CD14-positive monocyte (primary cell): ENCODE measurements around the gene SPEM2. TPM values are rescaled to one million over a fixed set of nuclear protein-coding genes. Genes with fewer than 3 reads are reported as not detected.

Experiments used
- DNase-seq, 3 donors: peaks; one replicate each; pipeline ENCODE4 v3.0.0-alpha.2; 2011 to 2022
- H2AFZ ChIP-seq: 2 replicates; pipeline ENCODE4 v1.6.0; 2012; ENCODE audit warnings: mild to moderate bottlenecking, low read depth, low read length, inconsistent platforms; ENCODE audit not compliant: insufficient read depth, poor library complexity, severe bottlenecking
- H3K27ac ChIP-seq, 2 donors: 1 replicate in 1 of 2; 2 replicates in 1 of 2; pipeline ENCODE4 v1.5.1; 2012 to 2013; ENCODE audit warnings: low read length in 2 of 2, control low read depth in 1 of 2, inconsistent platforms in 1 of 2, low read depth in 1 of 2, mild to moderate bottlenecking in 1 of 2
- H3K27me3 ChIP-seq, 2 donors: one replicate each; pipeline versions ENCODE4 v1.6.0 to v1.6.1; 2011 to 2013; ENCODE audit warnings: low read length in 2 of 2; ENCODE audit not compliant: control insufficient read depth in 2 of 2, insufficient read depth in 2 of 2
- H3K36me3 ChIP-seq, 2 donors: replicated peaks in 1 of 2; 1 replicate in 1 of 2; 2 replicates in 1 of 2; pipeline versions ENCODE4 v1.5.1 to v1.6.1; 2012 to 2013; ENCODE audit warnings: low read length in 2 of 2, control low read depth in 1 of 2, inconsistent platforms in 1 of 2, mild to moderate bottlenecking in 1 of 2; ENCODE audit not compliant: insufficient read depth in 2 of 2, control insufficient read depth in 1 of 2
- H3K4me1 ChIP-seq, 2 donors: 1 replicate in 1 of 2; 2 replicates in 1 of 2; pipeline versions ENCODE4 v1.5.1 to v1.6.1; 2012 to 2013; ENCODE audit warnings: low read length in 2 of 2, control low read depth in 1 of 2, inconsistent platforms in 1 of 2, mild to moderate bottlenecking in 1 of 2, moderate library complexity in 1 of 2; ENCODE audit not compliant: insufficient read depth in 2 of 2, control insufficient read depth in 1 of 2
- H3K4me2 ChIP-seq: replicated peaks from 2 replicates; pipeline ENCODE3; 2012; ENCODE audit warnings: low read length, moderate library complexity, mild to moderate bottlenecking; ENCODE audit not compliant: poor library complexity, severe bottlenecking; ENCODE audit errors: extremely low read depth
- H3K4me3 ChIP-seq, 3 experiments: fragments of 200-600 bp in 1 of 3; sonication (generic) in 1 of 3; replicated peaks in 1 of 3; 1 replicate in 2 of 3; 2 replicates in 1 of 3; pipeline ENCODE4 v1.5.1; 2011 to 2013; ENCODE audit warnings: low read length in 3 of 3, mild to moderate bottlenecking in 3 of 3, control low read depth in 2 of 3, low read depth in 2 of 3, inconsistent platforms in 1 of 3, moderate library complexity in 1 of 3
- H3K79me2 ChIP-seq: 2 replicates; pipeline ENCODE4 v1.6.0; 2012; ENCODE audit warnings: mild to moderate bottlenecking, control low read depth, inconsistent platforms, low read length, moderate library complexity; ENCODE audit not compliant: insufficient read depth
- H3K9ac ChIP-seq: 2 replicates; pipeline ENCODE4 v1.6.0; 2017; ENCODE audit warnings: low read length, mild to moderate bottlenecking; ENCODE audit not compliant: insufficient read depth, poor library complexity, severe bottlenecking
- H3K9me3 ChIP-seq, 2 donors: replicated peaks in 1 of 2; 1 replicate in 1 of 2; 2 replicates in 1 of 2; pipeline versions ENCODE4 v1.5.1 to v1.6.1; 2012 to 2013; ENCODE audit warnings: low read length in 2 of 2, control low read depth in 1 of 2; ENCODE audit not compliant: control insufficient read depth in 1 of 2, insufficient read depth in 1 of 2
- H4K20me1 ChIP-seq: 2 replicates; pipeline ENCODE4 v1.6.0; 2012; ENCODE audit warnings: mild to moderate bottlenecking, low read length, control low read depth, moderate library complexity; ENCODE audit not compliant: insufficient read depth
- H3K27ac Mint-ChIP-seq, 7 donors: one replicate each; pipeline ENCODE4 v1.8.0; 2020; ENCODE audit warnings: mild to moderate bottlenecking in 7 of 7, mixed read lengths in 7 of 7, moderate library complexity in 6 of 7, inconsistent platforms in 2 of 7
- H3K27me3 Mint-ChIP-seq, 3 donors: one replicate each; pipeline ENCODE4 v1.8.0; 2021 to 2022; ENCODE audit warnings: low read depth in 3 of 3, mild to moderate bottlenecking in 3 of 3, mixed read lengths in 3 of 3, moderate library complexity in 3 of 3, inconsistent platforms in 1 of 3
- H3K36me3 Mint-ChIP-seq, 2 donors: one replicate each; pipeline ENCODE4 v1.8.0; 2020; ENCODE audit warnings: mixed read lengths in 2 of 2, inconsistent platforms in 1 of 2, mild to moderate bottlenecking in 1 of 2
- H3K4me1 Mint-ChIP-seq: one replicate; pipeline ENCODE4 v1.8.0; 2020; ENCODE audit warnings: mild to moderate bottlenecking, mixed read lengths
- H3K4me3 Mint-ChIP-seq, 2 donors: one replicate each; pipeline ENCODE4 v1.8.0; 2020; ENCODE audit warnings: mild to moderate bottlenecking in 2 of 2, mixed read lengths in 2 of 2, moderate library complexity in 1 of 2
- H3K9me3 Mint-ChIP-seq, 7 donors: one replicate each; pipeline ENCODE4 v1.8.0; 2020 to 2022; ENCODE audit warnings: mixed read lengths in 7 of 7, mild to moderate bottlenecking in 6 of 7, moderate library complexity in 6 of 7, inconsistent platforms in 2 of 7
- CTCF ChIP-seq: fragments of 200-600 bp; IDR thresholded peaks from one replicate; pipeline ENCODE4 v1.8.0; 2022; ENCODE audit warnings: antibody characterized with exemption, mild to moderate bottlenecking
- WGBS: methylation state at CpG from one replicate; pipeline ENCODE4 v1.1.5; 2013; ENCODE audit warnings: missing lambda C conversion rate; ENCODE audit not compliant: insufficient coverage; 5-methylcytosine and 5-hydroxymethylcytosine counted together
- intact Hi-C, 2 donors: fragments of 100-400 bp; cut with micrococcal nuclease; formaldehyde crosslinking; loops; one replicate each; pipeline versions ENCODE4 v1.15.0 to v1.15.1; 2023
- polyA plus RNA-seq, 3 donors: library from polyadenylated mRNA; depleted of rRNA in 1 of 3; unstranded in 2 of 3; stranded (reverse) in 1 of 3; fragments of 300-500 nt in 2 of 3; fragments of >200 nt in 1 of 3; fragmentation: Illumina TruSeq in 2 of 3; gene quantifications; 1 replicate in 2 of 3; 2 replicates in 1 of 3; pipeline ENCODE4 v1.2.3, GENCODE V29; 2012 to 2021

Gene SPEM2
- polyA plus RNA-seq, 3 donors: not detected

- Mint-ChIP-seq H3K27me3 (peaks cover 56 to 62% (median 61%) of the 10 kb centered on the region in 3 donors), H3K4me3 (peak overlapping the region in 1 of 2 donors; percentile 17), H3K9me3 (peaks cover 0 to 13% (median 4%) of the 10 kb centered on the region in 7 donors), H3K36me3 (peaks cover 8 to 10% of the 10 kb centered on the region in 2 donors), H3K27ac (no peak overlapping the region), H3K4me1 (peaks cover 19% of the 10 kb centered on the region)
- Histone ChIP-seq H3K36me3 (no peaks in the 10 kb centered on the region), H4K20me1 (no peaks in the 10 kb centered on the region), H3K27ac (no peak overlapping the region), H3K27me3 (peaks cover 31 to 51% of the 10 kb centered on the region in 2 donors), H2AFZ (no peak overlapping the region), H3K4me3 (no peak overlapping the region), H3K4me2 (no peak overlapping the region), H3K4me1 (peaks cover 15 to 17% of the 10 kb centered on the region in 2 donors), H3K79me2 (no peaks in the 10 kb centered on the region), H3K9ac (no peak overlapping the region), H3K9me3 (peaks cover 0 to 3% of the 10 kb centered on the region in 2 donors)
- WGBS: no CpG with 5 or more reads among the region's 7 CpGs
- no peak for TF ChIP-seq CTCF
- intact Hi-C loops: no loop called here
- DNase-seq: no peak
These were observed 23.0 kb downstream of the SPEM2 start for GRCh38 chr17:7448461-7448860.

GRCh38 chr17:7459961-7460545 is 34.6 kb downstream of the SPEM2 start:
- WGBS: no CpG with 5 or more reads among the region's 3 CpGs
- Mint-ChIP-seq H3K4me1 (peaks cover 16% of the 10 kb centered on the region), H3K4me3 (no peak overlapping the region), H3K36me3 (peaks cover 10 to 22% of the 10 kb centered on the region in 2 donors), H3K27me3 (no peaks in the 10 kb centered on the region), H3K27ac (no peak overlapping the region), H3K9me3 (no peaks in the 10 kb centered on the region)
- H3K4me3 ChIP-seq: no peak overlapping the region
- peaks cover 16 to 25% of the 10 kb centered on the region in 2 donors for H3K36me3 ChIP-seq
- H3K9me3 ChIP-seq: no peaks in the 10 kb centered on the region
- no peak for TF ChIP-seq CTCF
- peaks cover 7% of the 10 kb centered on the region for H3K79me2 ChIP-seq
- intact Hi-C loops: no loop called here
- H3K27me3 ChIP-seq: no peaks in the 10 kb centered on the region
- no peak overlapping the region for H3K4me2 ChIP-seq
- H3K27ac ChIP-seq: no peak overlapping the region
- H4K20me1 ChIP-seq: no peaks in the 10 kb centered on the region
- no peak for DNase-seq
- H3K4me1 ChIP-seq: peaks cover 8 to 9% of the 10 kb centered on the region in 2 donors
- H3K9ac ChIP-seq: no peak overlapping the region
- no peak overlapping the region for H2AFZ ChIP-seq
